H9 (cell line): ENCODE data around the gene DCST1. TPM values are rescaled to one million over a fixed set of nuclear protein-coding genes. Genes with fewer than 3 reads are reported as not detected.
A peak's percentile ranks its signal among the peaks of the same experiment; 100 is the strongest.

Experiments used
- DNase-seq: peaks from one replicate; pipeline ENCODE4 v3.0.0-alpha.2; 2017
- H2AFZ ChIP-seq: one replicate; pipeline ENCODE4 v1.6.1; 2013; ENCODE audit warnings: mild to moderate bottlenecking, low read length, control low read depth, moderate library complexity
- H2AK5ac ChIP-seq: 2 replicates; pipeline ENCODE4 v1.6.1; 2013; ENCODE audit warnings: low read length, control low read depth, mixed read lengths; ENCODE audit not compliant: insufficient read length
- H2BK120ac ChIP-seq: one replicate; pipeline ENCODE4 v1.6.1; 2013; ENCODE audit warnings: low read depth, mild to moderate bottlenecking, low read length, control low read depth, inconsistent platforms; ENCODE audit not compliant: poor library complexity, severe bottlenecking
- H2BK12ac ChIP-seq: 2 replicates; pipeline ENCODE4 v1.6.1; 2013; ENCODE audit warnings: low read length, control low read depth, mixed read lengths, low read depth; ENCODE audit not compliant: insufficient read length
- H2BK15ac ChIP-seq: 2 replicates; pipeline ENCODE4 v1.6.1; 2013; ENCODE audit warnings: low read depth, low read length, control low read depth
- H2BK20ac ChIP-seq: one replicate; pipeline ENCODE4 v1.6.1; 2013; ENCODE audit warnings: low read depth, mild to moderate bottlenecking, low read length, control low read depth, inconsistent platforms; ENCODE audit not compliant: poor library complexity, severe bottlenecking
- H2BK5ac ChIP-seq: 2 replicates; pipeline ENCODE4 v1.6.1; 2013; ENCODE audit warnings: low read length, control low read depth, mixed read lengths; ENCODE audit not compliant: insufficient read length
- H3K14ac ChIP-seq: 2 replicates; pipeline ENCODE4 v1.6.1; 2013; ENCODE audit warnings: low read length, control low read depth; ENCODE audit not compliant: insufficient read depth
- H3K18ac ChIP-seq: 2 replicates; pipeline ENCODE4 v1.6.1; 2013; ENCODE audit warnings: low read depth, mild to moderate bottlenecking, mixed read lengths, low read length, control low read depth; ENCODE audit not compliant: insufficient read length
- H3K23ac ChIP-seq: 2 replicates; pipeline ENCODE4 v1.6.1; 2013; ENCODE audit warnings: low read length, control low read depth, mixed read lengths, low read depth; ENCODE audit not compliant: insufficient read length
- H3K23me2 ChIP-seq: 2 replicates; pipeline ENCODE4 v1.6.1; 2013; ENCODE audit warnings: low read depth, mild to moderate bottlenecking, mixed read lengths, low read length, control low read depth; ENCODE audit not compliant: insufficient read length, poor library complexity, severe bottlenecking
- H3K27ac ChIP-seq: 2 replicates; pipeline ENCODE4 v1.5.1; 2013; ENCODE audit warnings: low read length, control low read depth, mixed read lengths, low read depth; ENCODE audit not compliant: insufficient read length
- H3K27me3 ChIP-seq: 2 replicates; pipeline ENCODE4 v1.6.1; 2013; ENCODE audit warnings: low read length, control low read depth, inconsistent platforms; ENCODE audit not compliant: insufficient read depth
- H3K4ac ChIP-seq: 2 replicates; pipeline ENCODE4 v1.6.1; 2013; ENCODE audit warnings: low read depth, mild to moderate bottlenecking, control low read depth, inconsistent platforms, low read length, moderate library complexity
- H3K4me1 ChIP-seq: 2 replicates; pipeline ENCODE4 v1.6.1; 2013; ENCODE audit warnings: low read length, control low read depth, inconsistent platforms; ENCODE audit not compliant: insufficient read depth
- H3K4me2 ChIP-seq: 2 replicates; pipeline ENCODE4 v1.6.1; 2013; ENCODE audit warnings: low read length, control low read depth, mixed read lengths; ENCODE audit not compliant: insufficient read length, insufficient read depth
- H3K56ac ChIP-seq: 2 replicates; pipeline ENCODE4 v1.6.1; 2013; ENCODE audit warnings: low read depth, mild to moderate bottlenecking, mixed read lengths, low read length, control low read depth; ENCODE audit not compliant: insufficient read length
- H3K79me1 ChIP-seq: 2 replicates; pipeline ENCODE4 v1.6.1; 2013; ENCODE audit warnings: low read depth, mild to moderate bottlenecking, moderate library complexity, low read length, control low read depth, inconsistent platforms; ENCODE audit not compliant: insufficient read depth, poor library complexity, severe bottlenecking
- H3K79me2 ChIP-seq: 2 replicates; pipeline ENCODE4 v1.6.1; 2013; ENCODE audit warnings: low read length, control low read depth, inconsistent platforms; ENCODE audit not compliant: insufficient read depth
- H3K9ac ChIP-seq: 2 replicates; pipeline ENCODE4 v1.6.1; 2013; ENCODE audit warnings: low read length, control low read depth, mixed read lengths; ENCODE audit not compliant: insufficient read length; ENCODE audit errors: extremely low read depth
- H3K9me3 ChIP-seq: one replicate; pipeline ENCODE4 v1.6.1; 2013; ENCODE audit warnings: low read depth, low read length, inconsistent platforms; ENCODE audit not compliant: control insufficient read depth
- H3T11ph ChIP-seq: one replicate; pipeline ENCODE4 v1.6.1; 2013; ENCODE audit warnings: mild to moderate bottlenecking, low read length, control low read depth, inconsistent platforms
- H4K20me1 ChIP-seq: one replicate; pipeline ENCODE4 v1.6.1; 2013; ENCODE audit not compliant: control insufficient read depth, insufficient read length, insufficient read depth
- H4K5ac ChIP-seq: 2 replicates; pipeline ENCODE4 v1.6.1; 2013; ENCODE audit warnings: low read depth, mild to moderate bottlenecking, mixed read lengths, low read length, control low read depth; ENCODE audit not compliant: insufficient read length
- H4K8ac ChIP-seq: replicated peaks from 2 replicates; pipeline ENCODE4 v1.6.1; 2013; ENCODE audit warnings: low read length, control low read depth, mixed read lengths, low read depth; ENCODE audit not compliant: insufficient read length
- H4K91ac ChIP-seq: 2 replicates; pipeline ENCODE4 v1.6.1; 2013; ENCODE audit warnings: low read depth, mild to moderate bottlenecking, moderate library complexity, mixed read lengths, low read length, control low read depth; ENCODE audit not compliant: insufficient read length
- H3K27ac Mint-ChIP-seq, 3 experiments: 2 replicates in 2 of 3; 3 replicates in 1 of 3; pipeline ENCODE4 v1.8.0; 2020 to 2021; ENCODE audit warnings: mixed read lengths in 3 of 3, mild to moderate bottlenecking in 1 of 3, moderate library complexity in 1 of 3
- H3K27me3 Mint-ChIP-seq: 2 replicates; pipeline ENCODE4 v1.8.0; 2021; ENCODE audit warnings: low read depth, mild to moderate bottlenecking, moderate library complexity, mixed read lengths
- H3K36me3 Mint-ChIP-seq, 3 experiments: 2 replicates in 2 of 3; 3 replicates in 1 of 3; pipeline ENCODE4 v1.8.0; 2020 to 2021; ENCODE audit warnings: low read depth in 3 of 3, mixed read lengths in 3 of 3; ENCODE audit not compliant: insufficient read depth in 1 of 3
- H3K4me1 Mint-ChIP-seq, 2 experiments: 2 replicates each; pipeline ENCODE4 v1.8.0; 2020; ENCODE audit warnings: mixed read lengths in 2 of 2
- H3K4me3 Mint-ChIP-seq, 2 experiments: 2 replicates in 1 of 2; 3 replicates in 1 of 2; pipeline ENCODE4 v1.8.0; 2020 to 2021; ENCODE audit warnings: mild to moderate bottlenecking in 2 of 2, mixed read lengths in 2 of 2, moderate library complexity in 1 of 2
- H3K9me3 Mint-ChIP-seq, 2 experiments: 2 replicates in 1 of 2; 3 replicates in 1 of 2; pipeline ENCODE4 v1.8.0; 2020; ENCODE audit warnings: mild to moderate bottlenecking in 2 of 2, mixed read lengths in 2 of 2, moderate library complexity in 1 of 2
- WGBS: extraction: QIAGEN DNeasy Blood & Tissue Kit; methylation state at CpG from one replicate; pipeline ENCODE4 v1.1.7; 2013; ENCODE audit warnings: missing lambda C conversion rate, low lambda C conversion rate, mixed read lengths; ENCODE audit not compliant: insufficient read length; ENCODE audit errors: extremely low coverage; 5-methylcytosine and 5-hydroxymethylcytosine counted together
- total RNA-seq: library from RNA; stranded (reverse); gene quantifications from 2 replicates; pipeline ENCODE4 v1.2.1, GENCODE V29; 2021
- TF ChIP-seq, protein P1 (sequence below): fragments of 200-600 bp; sonication (generic); conservative IDR thresholded peaks from 3 replicates; pipeline ENCODE4 v1.8.0; 2021; ENCODE audit warnings: antibody characterized with exemption, mild to moderate bottlenecking

DCST1 gene
- total RNA-seq, 1 experiment from 2014 or later = not detected

DNA sequence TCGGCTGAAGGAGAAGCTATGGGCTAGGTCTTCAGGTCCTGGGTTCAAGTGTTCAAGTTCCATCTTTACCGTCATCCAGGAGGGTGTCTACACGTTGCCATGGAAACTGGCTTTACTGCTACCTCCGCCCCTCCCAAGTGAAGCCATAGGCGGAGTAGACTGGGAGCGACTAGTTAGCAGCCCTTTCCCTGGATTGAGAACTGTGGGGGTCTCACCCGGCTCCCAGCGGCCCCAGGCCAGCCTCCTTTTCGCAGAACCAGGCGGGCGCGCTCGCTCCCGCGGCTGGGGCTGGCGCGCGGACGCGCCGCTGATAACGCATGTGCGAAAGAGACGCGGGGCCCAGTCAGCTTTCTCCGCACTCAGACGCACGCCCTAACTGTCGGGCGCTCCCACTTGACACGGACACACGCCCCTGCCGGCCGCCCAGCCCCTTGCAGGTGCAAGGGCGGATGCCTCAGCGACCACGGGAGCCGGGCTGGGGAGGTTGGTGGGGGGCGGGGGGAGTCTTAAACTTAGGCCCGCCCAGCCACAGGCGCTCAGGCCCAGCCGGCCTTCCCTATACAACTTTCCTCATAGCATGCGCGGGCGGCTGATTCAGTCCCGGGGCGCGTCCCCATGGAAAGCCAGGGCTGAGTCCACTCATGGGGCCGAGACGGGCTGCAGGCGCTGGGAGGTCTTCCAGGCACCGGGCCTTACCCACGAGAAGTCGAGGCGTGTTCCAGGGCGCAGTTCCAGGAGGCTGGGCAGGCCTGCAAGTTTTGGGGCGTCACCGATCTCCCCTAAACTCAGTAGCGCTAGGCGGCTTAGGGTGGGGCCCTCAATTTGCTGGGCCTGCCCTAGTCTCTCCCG, 37.3 kb downstream of the DCST1 start:
- no peak overlapping the region for H4K5ac ChIP-seq
- H3K9me3 ChIP-seq = no peaks in the 10 kb centered on the region
- H3K9ac ChIP-seq = no peak overlapping the region
- no peak overlapping the region for H2BK12ac ChIP-seq
- peak overlapping the region; percentile 79 for H3K14ac ChIP-seq
- H2BK5ac ChIP-seq = no peak overlapping the region
- H2AK5ac ChIP-seq = no peak overlapping the region
- H3K4me1 ChIP-seq = peaks cover 3% of the 10 kb centered on the region; the same call in 1 of the 2 replicates
- no CpG with 5 or more reads among the region's 61 CpGs for WGBS
- TF ChIP-seq, protein P1, sequence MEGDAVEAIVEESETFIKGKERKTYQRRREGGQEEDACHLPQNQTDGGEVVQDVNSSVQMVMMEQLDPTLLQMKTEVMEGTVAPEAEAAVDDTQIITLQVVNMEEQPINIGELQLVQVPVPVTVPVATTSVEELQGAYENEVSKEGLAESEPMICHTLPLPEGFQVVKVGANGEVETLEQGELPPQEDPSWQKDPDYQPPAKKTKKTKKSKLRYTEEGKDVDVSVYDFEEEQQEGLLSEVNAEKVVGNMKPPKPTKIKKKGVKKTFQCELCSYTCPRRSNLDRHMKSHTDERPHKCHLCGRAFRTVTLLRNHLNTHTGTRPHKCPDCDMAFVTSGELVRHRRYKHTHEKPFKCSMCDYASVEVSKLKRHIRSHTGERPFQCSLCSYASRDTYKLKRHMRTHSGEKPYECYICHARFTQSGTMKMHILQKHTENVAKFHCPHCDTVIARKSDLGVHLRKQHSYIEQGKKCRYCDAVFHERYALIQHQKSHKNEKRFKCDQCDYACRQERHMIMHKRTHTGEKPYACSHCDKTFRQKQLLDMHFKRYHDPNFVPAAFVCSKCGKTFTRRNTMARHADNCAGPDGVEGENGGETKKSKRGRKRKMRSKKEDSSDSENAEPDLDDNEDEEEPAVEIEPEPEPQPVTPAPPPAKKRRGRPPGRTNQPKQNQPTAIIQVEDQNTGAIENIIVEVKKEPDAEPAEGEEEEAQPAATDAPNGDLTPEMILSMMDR = peak; percentile 74
- no peak overlapping the region for H3K27ac ChIP-seq
- H3K4me2 ChIP-seq = peak overlapping the region; percentile 75
- peaks cover 9 to 31% (median 29%) of the 10 kb centered on the region in 3 experiments for H3K36me3 Mint-ChIP-seq
- no peaks in the 10 kb centered on the region for H3K79me2 ChIP-seq
- no peaks in the 10 kb centered on the region for H3K79me1 ChIP-seq
- H4K8ac ChIP-seq = no peak overlapping the region
- H4K20me1 ChIP-seq = no peaks in the 10 kb centered on the region
- no peak overlapping the region for H4K91ac ChIP-seq
- peaks cover 42% of the 10 kb centered on the region for H3K27me3 Mint-ChIP-seq
- peaks cover 9% of the 10 kb centered on the region for H3K23me2 ChIP-seq
- H3K23ac ChIP-seq = no peak overlapping the region
- no peaks in the 10 kb centered on the region; the same call in 1 of the 2 replicates for H3K27me3 ChIP-seq
- H3K18ac ChIP-seq = peak overlapping the region; percentile 54
- H3K56ac ChIP-seq = no peak overlapping the region
- no peak overlapping the region; a peak in 2 of 7 replicates for H3K27ac Mint-ChIP-seq
- H2BK20ac ChIP-seq = no peak overlapping the region
- peaks cover 33 to 47% of the 10 kb centered on the region in 2 experiments for H3K4me1 Mint-ChIP-seq
- H3K4ac ChIP-seq = no peak overlapping the region
- H2BK120ac ChIP-seq = no peak overlapping the region
- no peak overlapping the region for H3T11ph ChIP-seq
- peak; percentile 94 for DNase-seq
- H2AFZ ChIP-seq = no peak overlapping the region
- peak overlapping the region; percentile 58 to 79 for H3K4me3 Mint-ChIP-seq
- no peaks in the 10 kb centered on the region for H3K9me3 Mint-ChIP-seq
- H2BK15ac ChIP-seq = no peak overlapping the region
